PC-3 (cell line): Measurements from ENCODE around the gene MT1A.

Source experiments
- EZH2phosphoT487 ChIP-seq: fragments of 300-600 bp; sonication (generic); IDR thresholded peaks from 2 replicates; pipeline ENCODE4 v1.6.1; 2018; ENCODE audit warnings: mild to moderate bottlenecking, antibody characterized with exemption, low read length, borderline replicate concordance
- TF ChIP-seq, protein P1 (sequence below): fragments of 300-600 bp; sonication (generic); conservative IDR thresholded peaks from 2 replicates; pipeline ENCODE4 v1.5.1; 2017; ENCODE audit warnings: antibody characterized with exemption, low read depth, mild to moderate bottlenecking, low read length

DNA sequence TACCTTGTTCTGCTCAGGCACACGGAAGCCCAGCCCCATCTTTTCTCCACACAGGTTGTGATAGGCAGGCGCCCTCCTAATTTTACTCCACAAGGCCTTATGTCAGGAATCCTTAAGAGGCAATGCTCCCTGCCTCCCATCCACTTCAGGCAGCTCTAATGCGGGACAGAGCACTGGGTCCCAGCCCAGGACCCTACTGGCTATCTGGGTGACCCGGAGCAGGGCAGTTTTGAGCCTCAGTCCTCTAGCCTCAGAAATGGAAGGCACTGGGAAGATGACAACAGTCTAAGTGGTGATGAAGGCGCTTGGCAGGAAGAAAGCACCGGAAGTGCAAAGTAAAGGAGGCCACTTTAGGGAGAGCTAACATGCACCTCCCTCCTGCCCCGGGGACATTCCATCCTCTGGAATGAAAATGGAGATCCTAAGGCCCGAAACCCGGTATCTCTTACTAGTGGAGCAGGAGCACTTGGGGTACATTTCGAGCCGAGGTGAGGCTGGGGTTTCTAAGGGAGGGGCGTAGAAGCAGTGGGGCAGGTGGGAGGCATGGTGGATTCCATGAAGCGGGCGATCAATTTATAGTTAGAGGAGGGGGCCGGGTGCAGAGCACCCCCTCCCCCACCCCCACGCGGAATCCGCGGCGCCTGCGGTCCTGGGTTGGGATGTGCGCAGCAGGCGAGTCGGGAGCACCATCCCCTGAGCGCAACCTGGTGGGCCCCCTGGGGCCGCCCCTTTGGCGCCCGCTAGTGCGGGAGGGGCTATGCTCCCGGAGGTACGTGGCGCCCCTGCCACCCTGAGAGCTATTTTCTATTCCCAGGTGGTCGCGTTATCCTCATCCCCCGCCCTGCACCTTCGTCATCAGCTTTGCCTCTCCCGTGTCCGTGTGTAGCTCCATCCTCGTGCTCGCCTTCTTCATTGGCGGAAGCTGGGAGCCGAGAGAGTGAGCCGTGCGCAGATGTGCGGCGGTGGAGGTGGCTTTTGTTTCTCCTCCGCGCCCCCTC is 24.2 kb downstream of the MT1A start:
- TF ChIP-seq, protein P1, sequence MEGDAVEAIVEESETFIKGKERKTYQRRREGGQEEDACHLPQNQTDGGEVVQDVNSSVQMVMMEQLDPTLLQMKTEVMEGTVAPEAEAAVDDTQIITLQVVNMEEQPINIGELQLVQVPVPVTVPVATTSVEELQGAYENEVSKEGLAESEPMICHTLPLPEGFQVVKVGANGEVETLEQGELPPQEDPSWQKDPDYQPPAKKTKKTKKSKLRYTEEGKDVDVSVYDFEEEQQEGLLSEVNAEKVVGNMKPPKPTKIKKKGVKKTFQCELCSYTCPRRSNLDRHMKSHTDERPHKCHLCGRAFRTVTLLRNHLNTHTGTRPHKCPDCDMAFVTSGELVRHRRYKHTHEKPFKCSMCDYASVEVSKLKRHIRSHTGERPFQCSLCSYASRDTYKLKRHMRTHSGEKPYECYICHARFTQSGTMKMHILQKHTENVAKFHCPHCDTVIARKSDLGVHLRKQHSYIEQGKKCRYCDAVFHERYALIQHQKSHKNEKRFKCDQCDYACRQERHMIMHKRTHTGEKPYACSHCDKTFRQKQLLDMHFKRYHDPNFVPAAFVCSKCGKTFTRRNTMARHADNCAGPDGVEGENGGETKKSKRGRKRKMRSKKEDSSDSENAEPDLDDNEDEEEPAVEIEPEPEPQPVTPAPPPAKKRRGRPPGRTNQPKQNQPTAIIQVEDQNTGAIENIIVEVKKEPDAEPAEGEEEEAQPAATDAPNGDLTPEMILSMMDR = no peak
- TF ChIP-seq EZH2phosphoT487 = no peak
